Erythroblast (primary cell): ENCODE data around the gene GABRP.
"Not testable (repeated sequence)": the region's sequence is repeated elsewhere in the genome, so short reads cannot be mapped to it uniquely, and the experiment has no call there.

Experiments used
- DNase-seq, 2 experiments: peaks; one replicate each; lab custom pipeline; 2025; lab: John Stamatoyannopoulos, UW
- GATA1 ChIP-seq: IDR thresholded peaks from 2 replicates; pipeline ENCODE4 v1.6.1; 2011; ENCODE audit warnings: low read depth, mild to moderate bottlenecking, control low read depth, low read length, moderate library complexity
- POLR2A ChIP-seq: IDR thresholded peaks from 2 replicates; pipeline ENCODE4 v1.6.1; 2011; ENCODE audit warnings: mild to moderate bottlenecking, low read length

The GABRP gene

DNA sequence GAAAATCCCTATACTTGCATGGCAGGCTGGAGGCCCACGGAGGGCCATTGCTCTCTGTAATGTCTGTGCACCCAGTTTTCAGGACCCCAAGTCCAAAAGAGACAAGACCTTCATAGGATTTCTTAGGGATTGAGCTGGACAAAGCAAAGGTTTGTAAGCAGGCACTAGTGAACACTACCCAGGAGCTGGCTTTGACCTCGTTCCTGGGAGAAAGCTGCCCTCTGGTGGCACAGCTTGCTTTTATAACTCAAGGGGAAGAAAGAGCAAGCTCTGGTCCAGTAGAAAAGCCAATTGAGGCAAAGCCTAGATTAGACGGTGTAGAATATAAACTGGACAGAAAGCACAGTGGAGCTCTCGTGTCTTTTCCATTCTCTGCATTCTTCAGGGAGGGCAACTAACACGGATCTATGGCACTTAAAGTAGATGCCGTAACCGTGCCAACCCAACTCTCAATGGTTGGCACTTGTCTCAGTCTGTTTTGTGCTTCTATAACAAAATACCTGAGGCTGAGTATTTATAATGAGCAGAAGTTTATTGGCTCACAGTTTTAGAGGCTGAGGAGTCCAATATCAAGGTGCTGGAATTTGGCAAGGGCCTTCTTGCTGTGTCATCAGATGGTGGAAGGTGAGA is 7.9 kb downstream of the GABRP start:
- TF ChIP-seq POLR2A (no peak), GATA1 (no peak)
- DNase-seq: peak; percentile 13 to 25

DNA sequence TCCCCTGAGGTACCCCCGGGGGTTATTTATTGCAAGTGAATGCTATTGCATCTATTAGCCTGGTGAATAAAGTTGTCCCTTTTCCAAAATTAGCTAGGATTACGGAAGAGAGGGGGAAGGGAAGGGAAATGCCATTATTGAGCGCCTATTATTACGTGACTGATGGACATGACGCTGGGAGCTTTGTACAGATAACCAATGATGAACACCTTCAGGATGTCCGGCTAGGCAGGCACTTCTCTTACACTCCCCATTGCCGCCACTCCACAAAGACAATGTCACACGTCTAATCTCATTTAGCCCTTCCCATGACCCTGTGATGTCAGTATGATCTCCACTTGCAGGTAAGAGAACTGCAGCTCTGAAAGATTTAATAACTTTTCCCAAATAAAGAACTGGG is 9.4 kb downstream of the GABRP start:
- DNase-seq: no peak
- no peak for TF ChIP-seq POLR2A
- TF ChIP-seq GATA1: no peak

DNA sequence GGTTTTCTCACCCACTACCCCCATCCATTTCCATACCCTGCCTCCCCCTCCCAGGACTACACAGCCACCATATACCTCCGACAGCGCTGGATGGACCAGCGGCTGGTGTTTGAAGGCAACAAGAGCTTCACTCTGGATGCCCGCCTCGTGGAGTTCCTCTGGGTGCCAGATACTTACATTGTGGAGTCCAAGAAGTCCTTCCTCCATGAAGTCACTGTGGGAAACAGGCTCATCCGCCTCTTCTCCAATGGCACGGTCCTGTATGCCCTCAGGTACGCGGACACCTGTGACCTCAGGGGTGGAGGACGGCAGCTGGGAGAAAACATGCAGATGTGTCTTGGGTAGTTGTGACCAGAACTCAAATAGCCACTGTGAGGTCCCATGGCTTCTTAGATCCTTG is 11.6 kb downstream of the GABRP start:
- DNase-seq: no peak
- TF ChIP-seq GATA1: no peak
- TF ChIP-seq POLR2A: no peak

DNA sequence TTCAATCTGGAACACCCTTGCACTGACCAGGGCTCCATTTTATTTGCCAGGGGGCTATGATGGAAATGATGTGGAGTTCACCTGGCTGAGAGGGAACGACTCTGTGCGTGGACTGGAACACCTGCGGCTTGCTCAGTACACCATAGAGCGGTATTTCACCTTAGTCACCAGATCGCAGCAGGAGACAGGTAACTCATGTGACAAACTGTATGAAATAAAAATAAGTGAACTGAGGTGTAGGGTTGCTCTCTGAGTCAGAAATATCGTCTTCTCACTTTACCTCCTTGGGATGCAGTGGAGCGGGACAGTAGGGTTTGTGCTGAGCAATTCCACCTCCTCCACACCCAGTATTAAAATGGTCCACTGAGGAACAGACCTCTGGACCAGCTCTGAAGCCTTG is 22.1 kb downstream of the GABRP start:
- no peak for DNase-seq
- TF ChIP-seq POLR2A: no peak

DNA sequence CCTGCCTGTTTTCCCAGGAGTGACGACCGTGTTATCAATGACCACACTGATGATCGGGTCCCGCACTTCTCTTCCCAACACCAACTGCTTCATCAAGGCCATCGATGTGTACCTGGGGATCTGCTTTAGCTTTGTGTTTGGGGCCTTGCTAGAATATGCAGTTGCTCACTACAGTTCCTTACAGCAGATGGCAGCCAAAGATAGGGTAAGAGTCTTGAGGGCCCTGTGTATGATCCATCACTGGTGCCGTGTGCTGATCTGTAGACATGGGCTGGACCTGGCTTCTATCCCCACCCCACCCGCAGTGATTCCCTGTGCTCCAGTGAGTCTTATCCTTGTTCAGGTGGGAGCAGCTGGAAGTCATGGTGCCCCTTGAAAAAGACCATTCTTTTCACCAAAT is 26.0 kb downstream of the GABRP start:
- peak; percentile 11 to 35 for DNase-seq
- TF ChIP-seq GATA1: no peak
- no peak for TF ChIP-seq POLR2A

DNA sequence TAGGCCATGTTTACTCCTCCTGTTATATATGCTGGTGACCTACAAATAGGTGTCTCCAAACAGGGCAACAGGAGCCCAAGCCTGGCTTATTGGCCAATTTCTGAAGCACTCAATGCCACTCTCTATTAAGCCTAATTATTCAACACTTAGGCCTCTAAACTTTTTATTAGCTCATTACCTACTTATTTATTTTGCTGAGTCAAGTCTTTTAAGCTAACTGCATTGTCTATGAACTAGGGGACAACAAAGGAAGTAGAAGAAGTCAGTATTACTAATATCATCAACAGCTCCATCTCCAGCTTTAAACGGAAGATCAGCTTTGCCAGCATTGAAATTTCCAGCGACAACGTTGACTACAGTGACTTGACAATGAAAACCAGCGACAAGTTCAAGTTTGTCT is 28.2 kb downstream of the GABRP start:
- no peak for DNase-seq

DNA sequence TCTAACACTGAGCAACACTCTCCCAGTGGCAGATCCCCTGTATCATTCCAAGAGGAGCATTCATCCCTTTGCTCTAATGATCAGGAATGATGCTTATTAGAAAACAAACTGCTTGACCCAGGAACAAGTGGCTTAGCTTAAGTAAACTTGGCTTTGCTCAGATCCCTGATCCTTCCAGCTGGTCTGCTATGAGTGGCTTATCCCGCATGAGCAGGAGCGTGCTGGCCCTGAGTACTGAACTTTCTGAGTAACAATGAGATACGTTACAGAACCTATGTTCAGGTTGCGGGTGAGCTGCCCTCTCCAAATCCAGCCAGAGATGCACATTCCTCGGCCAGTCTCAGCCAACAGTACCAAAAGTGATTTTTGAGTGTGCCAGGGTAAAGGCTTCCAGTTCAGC is 29.7 kb downstream of the GABRP start:
- DNase-seq: no peak
- TF ChIP-seq POLR2A: no peak
- no peak for TF ChIP-seq GATA1

More for the DNA sequence above, 28.2 kb downstream of the GABRP start:
- TF ChIP-seq GATA1: no peak
- no peak for TF ChIP-seq POLR2A

DNA sequence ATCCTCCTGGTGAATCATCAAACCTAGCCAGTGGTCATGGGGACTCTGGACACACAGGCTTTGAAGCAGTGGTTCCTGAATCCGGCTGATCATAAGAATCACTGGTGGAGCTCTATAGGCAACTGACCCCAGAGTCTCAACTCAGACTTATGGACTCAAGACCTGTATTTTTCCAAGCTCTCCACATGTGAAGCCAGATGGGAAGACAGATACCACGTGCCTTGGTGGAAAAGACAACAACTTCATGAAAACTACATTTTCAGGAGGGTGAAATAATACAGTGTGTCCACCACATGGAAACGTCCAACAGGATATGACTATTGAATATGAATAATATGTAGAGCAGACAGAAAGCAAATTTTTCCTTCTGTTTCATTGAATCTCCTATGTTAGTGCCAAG is 33.7 kb downstream of the GABRP start:
- DNase-seq: no peak
- TF ChIP-seq POLR2A (no peak), GATA1 (no peak)

DNA sequence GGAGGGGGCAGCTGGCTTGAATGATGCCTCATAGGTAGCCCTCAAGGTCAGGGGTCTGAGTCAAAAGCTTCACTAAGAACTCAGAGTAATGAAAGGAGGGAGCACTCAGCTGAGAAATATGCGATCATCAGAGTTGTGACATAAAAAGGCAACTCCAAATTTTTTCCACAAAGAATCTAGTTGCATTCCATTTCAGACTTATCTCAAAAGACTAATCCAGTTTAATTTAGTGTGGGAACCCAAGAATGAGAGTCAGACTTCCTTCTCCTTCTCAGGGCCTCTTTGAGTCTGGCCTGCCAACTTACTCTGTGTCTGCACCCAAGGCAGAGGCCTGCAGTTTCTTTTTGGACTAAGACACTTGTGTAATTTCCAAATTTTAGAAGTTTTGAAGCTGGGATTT is 34.7 kb downstream of the GABRP start:
- no peak for DNase-seq
- TF ChIP-seq POLR2A (no peak), GATA1 (no peak)

DNA sequence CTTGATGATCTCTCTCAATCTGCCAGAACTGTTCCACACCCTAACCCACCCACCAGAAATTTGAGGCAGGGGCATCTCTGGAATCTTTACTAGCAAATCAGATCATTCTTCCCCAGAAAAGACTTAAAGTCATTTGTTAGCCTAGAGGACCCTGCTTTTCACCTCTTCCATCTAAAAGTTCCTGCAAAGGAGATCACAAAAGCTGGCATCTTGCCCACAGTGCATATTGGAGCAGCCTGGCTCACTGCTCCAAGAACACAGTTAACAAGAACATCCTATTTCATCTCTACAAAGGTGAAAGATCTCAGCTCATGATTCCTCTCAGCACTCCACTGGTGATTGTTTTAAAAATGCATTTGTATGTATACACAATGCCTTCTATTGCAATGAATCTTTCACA is 36.3 kb downstream of the GABRP start:
- no peak for DNase-seq
- TF ChIP-seq GATA1 (no peak), POLR2A (no peak)

DNA sequence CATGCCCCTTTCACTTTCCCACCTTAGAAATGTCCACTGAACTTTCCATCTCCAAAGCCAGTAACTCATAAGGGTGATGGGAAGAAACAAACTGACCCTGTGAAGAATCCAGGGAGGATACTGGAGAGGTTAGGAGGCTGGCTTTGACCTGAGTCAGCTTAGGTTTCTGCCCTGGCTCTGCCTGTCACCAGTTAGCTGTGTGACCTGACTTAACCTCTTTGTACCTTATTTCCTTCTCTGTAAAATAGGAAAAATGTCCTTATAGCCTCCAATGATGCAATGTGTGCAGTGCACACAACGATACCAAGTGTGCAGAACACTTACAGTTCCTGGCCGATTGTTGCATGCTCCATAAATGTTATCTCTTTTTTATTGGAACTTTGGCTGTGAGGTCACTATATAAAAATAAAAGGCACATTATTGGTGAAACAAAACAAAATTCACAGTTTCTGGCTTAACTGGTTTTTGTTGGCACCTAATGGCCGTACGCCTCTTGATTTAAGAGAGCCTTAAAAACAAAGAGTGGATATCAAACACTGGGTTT is 37.8 kb downstream of the GABRP start:
- no peak for TF ChIP-seq POLR2A
- TF ChIP-seq GATA1: no peak
- DNase-seq: no peak

DNA sequence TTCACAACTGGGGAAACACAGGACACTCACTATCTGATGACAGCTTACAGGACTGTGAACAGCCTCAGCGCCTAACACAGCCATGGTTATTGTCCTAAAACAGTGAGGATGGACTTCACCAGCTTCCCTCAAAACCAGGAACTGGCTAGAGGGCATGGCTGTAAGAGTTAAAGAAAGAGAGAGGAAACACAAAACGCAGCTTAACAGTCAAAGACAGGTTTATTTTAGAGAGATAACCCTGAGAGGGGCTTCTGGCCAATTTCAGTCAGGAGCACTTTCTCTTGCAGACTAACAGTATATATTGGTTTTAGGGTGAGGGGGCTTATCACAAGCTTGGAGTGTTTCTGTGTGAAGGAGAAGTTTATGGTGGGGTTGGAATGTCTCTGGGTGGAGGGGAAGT is 42.6 kb downstream of the GABRP start:
- TF ChIP-seq POLR2A: no peak
- TF ChIP-seq GATA1: no peak
- no peak for DNase-seq

DNA sequence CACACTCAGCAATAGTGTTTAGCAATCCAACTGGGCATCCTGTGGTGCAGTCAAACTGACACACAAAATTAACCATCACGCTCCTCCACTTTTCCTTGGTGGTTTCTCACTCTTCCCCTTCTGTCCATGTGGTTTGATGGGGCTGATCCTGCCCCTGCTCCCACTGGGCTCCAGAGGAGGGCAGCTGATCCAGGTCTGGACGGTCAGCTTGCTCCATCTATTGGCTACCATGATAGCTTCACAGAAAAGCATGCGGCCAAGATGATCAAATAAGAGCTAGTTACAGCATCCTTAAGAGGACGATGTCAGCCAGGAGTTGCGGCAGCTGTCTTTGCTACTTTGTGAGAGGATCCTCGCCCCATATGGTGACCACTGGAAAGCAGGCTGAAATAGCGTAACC is 48.7 kb downstream of the GABRP start:
- DNase-seq: no peak
- TF ChIP-seq GATA1: no peak
- no peak for TF ChIP-seq POLR2A

DNA sequence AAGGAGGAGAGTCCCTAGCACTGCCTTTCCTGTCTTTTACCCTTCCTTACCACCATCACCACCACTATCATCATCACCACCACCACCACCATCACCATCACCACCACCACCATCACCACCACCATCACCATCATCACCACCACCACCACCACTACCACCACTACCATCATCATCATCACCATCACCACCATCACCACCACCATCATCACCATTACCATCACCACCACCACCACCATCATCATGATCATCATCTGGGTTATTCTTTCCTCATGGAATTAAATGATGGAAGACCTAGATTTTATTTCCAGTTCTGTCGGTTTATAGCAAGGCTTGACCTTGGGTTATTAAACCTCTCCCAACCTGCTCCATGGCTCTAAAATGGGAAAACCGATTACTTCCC is 50.5 kb downstream of the GABRP start:
- DNase-seq: not testable (repeated sequence)

DNA sequence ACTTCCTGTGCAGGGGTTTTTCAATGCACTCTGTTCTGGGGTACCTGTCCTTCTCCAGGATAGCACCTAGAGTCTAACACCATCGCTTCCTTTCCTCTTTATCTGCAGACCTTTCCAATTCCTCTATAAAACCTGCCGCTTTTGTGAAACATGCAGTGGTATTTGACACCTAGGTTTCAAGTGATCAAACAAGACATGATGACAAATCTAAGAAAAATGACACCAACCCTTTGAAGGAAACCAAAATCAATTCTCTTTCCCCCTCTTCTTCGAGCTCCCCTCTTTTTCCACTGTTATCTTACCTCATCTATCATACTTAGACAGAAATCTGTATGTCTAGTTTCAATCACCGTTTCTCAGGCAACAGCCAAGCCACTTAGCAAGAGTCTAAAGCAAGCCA is 52.7 kb downstream of the GABRP start:
- TF ChIP-seq GATA1 (no peak), POLR2A (no peak)
- no peak for DNase-seq
